GM10248 (cell line): Measurements from ENCODE around the gene HNRNPAB.

Source experiments
- CTCF ChIA-PET: fragments of 300-600 bp; sonication (Branson Sonifier 250); formaldehyde crosslinking; extraction: SDS; loops from one replicate; lab custom pipeline; 2021; ENCODE audit warnings: antibody characterized with exemption; lab: Yijun Ruan, JAX
- POLR2A ChIA-PET: fragments of 350-650 bp; sonication (Branson Sonifier 250); formaldehyde crosslinking; extraction: SDS; loops from one replicate; lab custom pipeline; 2020; ENCODE audit warnings: antibody characterized with exemption; lab: Yijun Ruan, JAX
- DNase-seq: peaks from one replicate; pipeline ENCODE4 v3.0.0; 2012; ENCODE audit errors: extremely low spot score
- TF ChIP-seq, protein P1 (sequence below): IDR thresholded peaks from 2 replicates; pipeline ENCODE4 v1.5.1; 2012; ENCODE audit warnings: mild to moderate bottlenecking, low read depth; ENCODE audit errors: extremely low read depth, missing control alignments, control extremely low read depth

Gene HNRNPAB

DNA sequence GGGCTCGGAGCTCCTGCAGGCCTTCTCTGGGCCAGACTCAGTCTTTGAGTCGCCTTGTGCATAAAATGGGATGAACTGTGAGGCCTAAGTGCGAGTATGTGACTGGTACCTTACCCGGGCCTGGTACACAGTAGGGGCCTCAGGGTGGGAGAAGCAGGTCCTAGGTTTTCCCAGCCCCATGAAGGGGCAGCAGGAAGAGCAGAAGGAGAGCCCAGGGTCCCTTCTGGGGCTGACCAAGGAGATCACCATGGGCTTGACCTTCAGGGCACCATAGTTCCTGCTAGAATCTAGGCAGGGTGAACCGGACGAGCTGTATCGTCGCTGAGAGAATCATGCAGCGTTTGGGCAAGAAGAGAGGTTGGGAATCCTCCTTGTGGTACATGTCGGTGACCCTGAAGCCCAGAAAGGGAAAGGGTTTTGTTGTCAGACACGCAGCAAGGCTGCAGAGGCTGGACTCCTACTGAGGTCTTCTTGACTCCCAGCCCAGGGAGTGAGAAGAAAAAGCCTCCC lies 28.6 kb downstream of the HNRNPAB start:
- ChIA-PET POLR2A (interaction anchor here (0.9 kb wide), 1 partner anchor 29 kb away, joined by 5 read pairs; the partner anchor contains the start of gene HNRNPAB), CTCF (interaction anchor here (1.1 to 1.5 kb wide), 2 partner anchors 27 to 36 kb away, joined by 3 to 4 read pairs; no protein-coding TSS in a partner anchor)
- TF ChIP-seq, protein P1, sequence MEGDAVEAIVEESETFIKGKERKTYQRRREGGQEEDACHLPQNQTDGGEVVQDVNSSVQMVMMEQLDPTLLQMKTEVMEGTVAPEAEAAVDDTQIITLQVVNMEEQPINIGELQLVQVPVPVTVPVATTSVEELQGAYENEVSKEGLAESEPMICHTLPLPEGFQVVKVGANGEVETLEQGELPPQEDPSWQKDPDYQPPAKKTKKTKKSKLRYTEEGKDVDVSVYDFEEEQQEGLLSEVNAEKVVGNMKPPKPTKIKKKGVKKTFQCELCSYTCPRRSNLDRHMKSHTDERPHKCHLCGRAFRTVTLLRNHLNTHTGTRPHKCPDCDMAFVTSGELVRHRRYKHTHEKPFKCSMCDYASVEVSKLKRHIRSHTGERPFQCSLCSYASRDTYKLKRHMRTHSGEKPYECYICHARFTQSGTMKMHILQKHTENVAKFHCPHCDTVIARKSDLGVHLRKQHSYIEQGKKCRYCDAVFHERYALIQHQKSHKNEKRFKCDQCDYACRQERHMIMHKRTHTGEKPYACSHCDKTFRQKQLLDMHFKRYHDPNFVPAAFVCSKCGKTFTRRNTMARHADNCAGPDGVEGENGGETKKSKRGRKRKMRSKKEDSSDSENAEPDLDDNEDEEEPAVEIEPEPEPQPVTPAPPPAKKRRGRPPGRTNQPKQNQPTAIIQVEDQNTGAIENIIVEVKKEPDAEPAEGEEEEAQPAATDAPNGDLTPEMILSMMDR: no peak
- no peak for DNase-seq

DNA sequence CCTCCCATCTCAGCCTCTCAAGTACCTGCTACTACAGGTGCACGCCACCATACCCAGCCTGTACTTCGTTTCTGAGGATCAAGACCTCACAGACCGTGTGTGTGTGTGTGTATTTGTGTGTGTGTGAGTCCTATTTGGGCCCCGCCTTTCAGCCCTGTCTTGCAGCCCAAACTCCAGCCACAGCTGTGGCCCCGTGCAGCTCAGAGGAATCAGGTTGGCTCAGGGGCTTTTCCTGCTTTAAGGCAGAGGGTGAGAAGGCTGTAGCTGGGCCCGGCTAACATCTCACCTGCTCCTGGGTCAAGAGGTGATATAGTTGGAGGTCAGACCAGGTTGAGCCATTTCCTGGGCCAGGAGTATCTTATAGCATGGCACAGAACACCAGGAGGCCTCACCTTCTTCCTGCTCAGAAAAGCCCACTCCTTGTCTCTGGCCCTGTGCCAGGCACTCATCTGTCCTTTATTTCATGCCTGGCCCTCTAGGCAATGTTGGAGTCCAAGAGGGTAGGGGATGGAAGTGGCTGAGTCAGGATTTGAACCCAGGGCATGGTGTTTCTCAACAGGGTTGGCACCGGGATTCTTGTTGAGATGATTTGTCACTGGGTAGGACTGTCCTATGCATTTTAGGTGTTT lies 29.9 kb downstream of the HNRNPAB start:
- ChIA-PET POLR2A (interaction anchor here (1.0 kb wide), 1 partner anchor 30 kb away, joined by 4 read pairs; the partner anchor contains the start of gene HNRNPAB), CTCF (interaction anchor here (0.6 to 1.6 kb wide), 22 partner anchors 8 to 1447 kb away, joined by 3 to 18 read pairs (median 4); partner anchors contain the start of genes CBY3 and HNRNPAB)
- TF ChIP-seq, protein P1: no peak
- no peak for DNase-seq

DNA sequence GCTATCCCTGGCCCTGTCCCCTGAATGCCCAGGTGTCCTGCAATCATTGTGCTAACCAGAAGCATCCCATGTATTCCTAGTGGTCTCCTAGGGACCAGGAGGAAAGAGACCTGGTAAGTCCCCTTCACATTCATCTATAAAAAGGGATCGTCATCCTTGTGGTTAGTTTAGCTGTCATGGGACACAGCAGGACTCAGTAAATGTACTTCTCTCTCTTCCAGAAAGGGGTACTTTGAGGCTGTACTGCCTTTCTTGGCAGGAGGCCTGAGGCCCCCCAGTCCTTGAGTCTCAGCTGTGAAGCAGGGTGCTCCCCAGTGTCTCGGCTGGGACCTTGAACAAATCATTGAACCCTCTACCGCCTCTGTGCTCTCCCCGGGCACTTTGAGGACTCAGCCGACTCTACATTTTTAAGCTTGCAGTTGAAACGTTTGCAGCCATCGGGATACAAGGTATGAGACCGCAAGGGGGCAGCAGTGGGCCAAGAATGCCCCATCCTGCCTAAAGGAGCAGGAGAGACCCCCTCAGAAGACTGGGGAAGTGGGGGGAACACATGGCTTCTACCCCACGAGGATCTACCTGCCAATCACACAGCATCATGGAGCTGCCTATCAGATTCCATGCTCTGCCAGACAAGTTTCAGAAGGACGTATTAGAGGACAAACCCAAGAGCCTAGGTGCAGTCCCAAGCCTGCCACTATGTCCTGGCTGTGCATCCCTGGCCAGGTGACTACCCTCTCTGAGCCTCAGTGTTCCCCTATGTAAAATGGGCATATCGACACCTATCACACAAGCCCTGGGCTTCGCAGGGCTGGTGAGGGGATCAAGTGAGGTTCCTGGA lies 30.6 kb downstream of the HNRNPAB start:
- TF ChIP-seq, protein P1: peak; percentile 85
- DNase-seq: peak; percentile 81
- POLR2A ChIA-PET: interaction anchor here (0.6 to 1.0 kb wide), 2 partner anchors 18 to 31 kb away, joined by 3 to 4 read pairs; partner anchors contain the start of gene HNRNPAB
- CTCF ChIA-PET: interaction anchor here (0.6 to 1.6 kb wide), 22 partner anchors 9 to 1446 kb away, joined by 3 to 18 read pairs (median 4); partner anchors contain the start of genes CBY3 and HNRNPAB

DNA sequence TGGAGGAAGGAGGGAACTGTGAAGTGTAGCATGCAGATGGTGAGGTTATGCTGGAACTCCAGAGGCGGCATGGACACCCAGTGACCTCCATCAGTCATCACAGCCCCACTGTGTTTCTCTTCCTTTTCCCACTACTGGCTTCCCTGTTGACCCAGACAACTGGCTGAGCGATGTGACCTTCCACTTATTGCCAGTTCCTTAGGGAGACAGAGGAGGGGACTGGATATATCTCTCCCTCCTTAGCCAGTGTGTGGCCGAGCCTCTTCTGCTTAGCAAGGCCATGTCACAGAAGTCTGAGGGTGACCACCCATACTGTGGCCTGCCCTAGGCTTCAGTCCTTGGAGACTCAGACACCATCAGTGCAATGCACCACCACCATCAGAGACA lies 31.2 kb downstream of the HNRNPAB start:
- ChIA-PET CTCF (interaction anchor here (0.8 to 1.6 kb wide), 17 partner anchors 9 to 1445 kb away, joined by 3 to 18 read pairs (median 4); partner anchors contain the start of genes CBY3 and HNRNPAB), POLR2A (interaction anchor here (0.6 to 1.0 kb wide), 2 partner anchors 18 to 31 kb away, joined by 3 to 4 read pairs; partner anchors contain the start of gene HNRNPAB)
- DNase-seq: no peak
- TF ChIP-seq, protein P1: no peak

DNA sequence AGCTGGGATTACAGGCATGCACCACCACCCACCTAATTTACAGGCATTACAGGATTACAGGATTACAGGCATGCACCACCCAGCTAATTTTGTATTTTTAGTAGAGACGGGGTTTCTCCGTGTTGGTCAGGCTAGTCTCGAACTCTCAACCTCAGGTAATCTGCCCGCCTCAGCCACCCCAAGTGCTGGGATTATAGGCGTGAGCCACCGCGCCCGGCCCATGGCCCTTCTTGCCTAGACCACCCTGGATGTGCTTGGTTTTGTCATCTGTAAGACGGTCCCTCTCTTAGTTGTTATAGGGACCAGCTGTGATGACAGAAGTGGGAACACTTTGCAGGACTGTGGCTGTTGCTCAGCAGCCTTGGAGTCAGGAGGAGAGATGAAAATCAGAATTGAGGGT lies 31.8 kb downstream of the HNRNPAB start:
- POLR2A ChIA-PET: no interaction called here
- TF ChIP-seq, protein P1: no peak
- CTCF ChIA-PET: interaction anchor here (1.3 kb wide), 1 partner anchor 44 kb away, joined by 3 read pairs; no protein-coding TSS in a partner anchor
- DNase-seq: no peak

DNA sequence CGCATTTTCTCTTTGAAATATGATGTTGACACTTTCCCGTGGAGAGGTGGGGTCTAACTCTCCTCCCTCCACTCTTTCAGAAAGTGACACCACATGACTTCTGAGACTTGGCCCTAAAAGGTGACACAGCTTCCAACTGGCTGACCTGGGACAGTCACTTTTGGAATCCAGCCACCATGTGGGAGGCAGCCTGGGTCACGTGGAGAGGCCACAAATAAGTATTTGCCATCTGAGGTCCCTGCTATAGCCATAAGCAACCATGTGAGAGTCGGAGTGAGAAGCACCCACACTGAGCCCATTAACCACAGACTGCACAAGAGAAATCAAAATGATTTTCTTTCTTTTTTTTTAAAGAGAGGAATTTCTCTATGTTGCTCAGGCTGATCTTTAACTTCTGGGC lies 32.3 kb downstream of the HNRNPAB start:
- POLR2A ChIA-PET: no interaction called here
- TF ChIP-seq, protein P1: no peak
- CTCF ChIA-PET: no interaction called here
- no peak for DNase-seq
